ENCODE data around the gene RECQL5. TPM values are rescaled to one million over a fixed set of nuclear protein-coding genes. Genes with fewer than 3 reads are reported as not detected.

RECQL5 gene
- total and polyA plus RNA-seq, 2 of the 8 experiments (the other 6 are each of a cell fraction or from before 2014, with no cell fraction given), result 15.1 to 41.1 TPM

DNA sequence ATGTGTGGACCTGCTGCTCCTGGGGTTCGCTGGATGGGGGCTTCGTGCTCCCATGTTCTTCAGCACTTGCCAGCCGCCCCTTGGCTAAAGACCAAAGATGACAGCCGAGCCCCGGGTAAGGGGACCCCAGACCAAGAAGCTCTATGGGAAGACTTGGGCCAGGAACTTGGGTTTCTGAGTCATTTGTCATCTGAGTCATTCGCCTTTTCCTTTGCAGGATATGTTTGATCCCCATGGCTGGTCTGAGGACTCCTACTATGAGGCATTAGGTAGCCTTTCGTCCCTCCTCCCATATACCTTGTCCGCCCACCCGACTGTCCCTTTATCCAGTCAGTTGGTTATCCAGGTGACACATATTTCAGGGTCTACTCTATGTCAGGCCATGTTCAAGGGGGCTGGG, 36.6 kb upstream of the RECQL5 start:
- H3K4me3 ChIP-seq (ENCODE audit: extremely low read depth in 1 of 4, insufficient read depth in 2 of 4, low read depth in 3 of 4, low read length in 4 of 4), result no peak overlapping the region
- H3K18ac ChIP-seq (ENCODE audit: extremely low read depth, low read length), result no peak overlapping the region
- H3K14ac ChIP-seq (ENCODE audit: insufficient read length), result no peak overlapping the region
- no peaks in the 10 kb centered on the region for H3K27me3 ChIP-seq (replicated peaks in 1 of 4; ENCODE audit: control insufficient read depth in 3 of 4, extremely low read depth in 1 of 4, insufficient read depth in 3 of 4, low read length in 3 of 4)
- no peak overlapping the region for H4K5ac ChIP-seq (ENCODE audit: insufficient read length, low read depth, low read length)
- FAIRE-seq (no peak), DNase-seq (ENCODE audit: low read depth in 1 of 2, low spot score in 2 of 2) (no peak)
- no peaks in the 10 kb centered on the region for H3K23me2 ChIP-seq (ENCODE audit: low read depth, low read length)
- no peak overlapping the region for H2BK5ac ChIP-seq (ENCODE audit: low read depth, low read length)
- WGBS, 2 experiments (ENCODE audit: extremely low coverage in 1 of 2, insufficient coverage in 1 of 2, insufficient read length in 1 of 2, insufficient replicate concordance in 2 of 2, low coverage in 1 of 2, low lambda C conversion rate in 2 of 2, missing lambda C conversion rate in 1 of 2), result 92% methylated on average over 9 of the region's 9 CpGs; no CpG with 5 or more reads in 1 of the 2 experiments
- no peak overlapping the region for H3K4me2 ChIP-seq (ENCODE audit: insufficient read depth in 1 of 2, low read depth in 2 of 2, low read length in 2 of 2)
- no peak overlapping the region for H2BK15ac ChIP-seq (ENCODE audit: low read length)
- no peak overlapping the region for H3K23ac ChIP-seq (ENCODE audit: insufficient read length)
- no peak overlapping the region for H4K91ac ChIP-seq (replicated peaks; ENCODE audit: insufficient read length, low read length)
- H2BK20ac ChIP-seq (ENCODE audit: low read length), result no peak overlapping the region
- no peak overlapping the region for H3K4ac ChIP-seq (replicated peaks; ENCODE audit: insufficient read length, low read depth, low read length)
- no peak overlapping the region for H3K56ac ChIP-seq (replicated peaks; ENCODE audit: insufficient read length, low read depth, low read length)
- ChIA-PET CTCF (ENCODE audit: partially characterized antibody) (interaction anchor here (0.6 to 9.1 kb wide), 7 partner anchors 9 to 838 kb away, joined by 3 to 87 read pairs (median 6); partner anchors contain the start of gene GALK1), POLR2A (ENCODE audit: partially characterized antibody) (interaction anchor here (1.0 to 1.5 kb wide), 6 partner anchors 10 to 62 kb away, joined by 3 to 5 read pairs (median 4); no protein-coding TSS in a partner anchor)
- H3K9me3 ChIP-seq (ENCODE audit: insufficient read depth in 2 of 2, low read depth in 1 of 2, low read length in 1 of 2), result no peaks in the 10 kb centered on the region
- no peak overlapping the region for H2BK120ac ChIP-seq (replicated peaks; ENCODE audit: low read depth, low read length)
- no peak overlapping the region for H4K8ac ChIP-seq (ENCODE audit: extremely low read depth, insufficient read depth, low read length)
- peaks cover 0 to 6% of the 10 kb centered on the region in 2 experiments for H4K20me1 ChIP-seq (replicated peaks in 1 of 2; ENCODE audit: control insufficient read depth in 1 of 2, insufficient read depth in 2 of 2, low read length in 2 of 2)
- TF ChIP-seq, protein P1, sequence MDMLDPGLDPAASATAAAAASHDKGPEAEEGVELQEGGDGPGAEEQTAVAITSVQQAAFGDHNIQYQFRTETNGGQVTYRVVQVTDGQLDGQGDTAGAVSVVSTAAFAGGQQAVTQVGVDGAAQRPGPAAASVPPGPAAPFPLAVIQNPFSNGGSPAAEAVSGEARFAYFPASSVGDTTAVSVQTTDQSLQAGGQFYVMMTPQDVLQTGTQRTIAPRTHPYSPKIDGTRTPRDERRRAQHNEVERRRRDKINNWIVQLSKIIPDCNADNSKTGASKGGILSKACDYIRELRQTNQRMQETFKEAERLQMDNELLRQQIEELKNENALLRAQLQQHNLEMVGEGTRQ (IDR thresholded peaks at IDR 0.05; ENCODE audit: low read length), result no peak
- TF ChIP-seq SIX5 (IDR thresholded peaks at IDR 0.05; ENCODE audit: low read depth, low read length) (no peak), NRF1 (IDR thresholded peaks at IDR 0.05; ENCODE audit: low read depth, low read length) (no peak), RBBP5 (IDR thresholded peaks at IDR 0.05; ENCODE audit: borderline replicate concordance, low read depth, low read length) (no peak), CREB1 (IDR thresholded peaks at IDR 0.05) (no peak), ATF2 (IDR thresholded peaks at IDR 0.05; ENCODE audit: low read length) (no peak), TEAD4 (IDR thresholded peaks at IDR 0.05; ENCODE audit: low read depth, low read length) (no peak), E2F6 (IDR thresholded peaks at IDR 0.05) (no peak), SUZ12 (IDR thresholded peaks at IDR 0.05; ENCODE audit: low read length) (no peak), FOSL1 (IDR thresholded peaks at IDR 0.05; ENCODE audit: insufficient read depth, low read depth, low read length) (no peak)
- H2AFZ ChIP-seq (ENCODE audit: low read length), result no peak overlapping the region
- no peaks in the 10 kb centered on the region for H3K79me1 ChIP-seq (ENCODE audit: low read depth, low read length)
- H2AK5ac ChIP-seq (ENCODE audit: low read depth, low read length), result no peak overlapping the region
- H3K27ac ChIP-seq (ENCODE audit: low read depth, low read length), result no peak overlapping the region
- H3K36me3 ChIP-seq (ENCODE audit: control insufficient read depth in 2 of 4, insufficient read depth in 4 of 4, low read length in 3 of 4), result peaks cover 28 to 63% (median 50%) of the 10 kb centered on the region in 4 experiments
- no peak overlapping the region for H2BK12ac ChIP-seq (ENCODE audit: low read depth, low read length)
- no peak overlapping the region for H3K9ac ChIP-seq (replicated peaks in 1 of 4; ENCODE audit: extremely low read depth in 1 of 4, low read depth in 3 of 4, low read length in 3 of 4)
- H3K79me2 ChIP-seq (ENCODE audit: control insufficient read depth in 1 of 2, insufficient read depth in 2 of 2, low read length in 2 of 2), result no peaks in the 10 kb centered on the region
- no peaks in the 10 kb centered on the region for H3K4me1 ChIP-seq (replicated peaks in 1 of 4; ENCODE audit: control insufficient read depth in 3 of 4, insufficient read depth in 4 of 4, low read length in 3 of 4)

Measured in H1 (cell line).